B cell (primary cell): Measurements from ENCODE around the gene NAA10. TPM values are rescaled to one million over a fixed set of nuclear protein-coding genes. Genes with fewer than 3 reads are reported as not detected.

Experiments
- ATAC-seq: fragments of 200-7000 bp; cut with Tn5 transposase; one replicate; pipeline ENCODE4 v1.10.0; 2021; ENCODE audit warnings: low read depth, mild to moderate bottlenecking, moderate number of reproducible peaks, moderate library complexity
- CTCF ChIA-PET: fragments of 350-600 bp; sonication (Branson Sonifier 250); formaldehyde crosslinking; loops from one replicate; lab custom pipeline; 2021; ENCODE audit warnings: antibody characterized with exemption, inconsistent platforms; lab: Charles Lee
- POLR2A ChIA-PET: fragments of 350-600 bp; sonication (Branson Sonifier 250); formaldehyde crosslinking; loops from one replicate; lab custom pipeline; 2021; ENCODE audit warnings: antibody characterized with exemption; lab: Charles Lee
- DNase-seq: peaks from one replicate; pipeline ENCODE4 v3.0.0; 2013
- H2AFZ ChIP-seq: 2 replicates; pipeline ENCODE4 v1.6.1; 2012; ENCODE audit warnings: mild to moderate bottlenecking, low read depth, low read length; ENCODE audit not compliant: insufficient read depth, poor library complexity, severe bottlenecking
- H3K27ac ChIP-seq, 2 donors: 1 replicate in 1 of 2; 2 replicates in 1 of 2; pipeline ENCODE4 v1.5.1; 2012 to 2013; ENCODE audit warnings: low read length in 2 of 2, mild to moderate bottlenecking in 2 of 2, moderate library complexity in 1 of 2
- H3K27me3 ChIP-seq, 4 experiments: fragments of 200-600 bp in 1 of 4; sonication (generic) in 1 of 4; replicated peaks in 1 of 4; 1 replicate in 2 of 4; 2 replicates in 2 of 4; pipeline versions ENCODE4 v1.6.1 to v1.7.0; 2013 to 2016; ENCODE audit warnings: low read length in 3 of 4, mild to moderate bottlenecking in 2 of 4, mixed read lengths in 1 of 4, moderate library complexity in 1 of 4; ENCODE audit not compliant: insufficient read depth in 4 of 4, control insufficient read depth in 3 of 4; ENCODE audit errors: control extremely low read depth in 1 of 4
- H3K36me3 ChIP-seq, 2 experiments: replicated peaks in 1 of 2; 1 replicate in 1 of 2; 2 replicates in 1 of 2; pipeline versions ENCODE4 v1.6.1 to v1.7.1; 2013; ENCODE audit warnings: low read length in 1 of 2; ENCODE audit not compliant: insufficient read depth in 2 of 2, control insufficient read depth in 1 of 2; ENCODE audit errors: control extremely low read depth in 1 of 2, extremely low read depth in 1 of 2
- H3K4me1 ChIP-seq, 2 donors: fragments of 200-600 bp in 1 of 2; sonication (generic) in 1 of 2; 1 replicate in 1 of 2; 2 replicates in 1 of 2; pipeline versions ENCODE4 v1.5.1 to v1.6.1; 2013 to 2017; ENCODE audit warnings: low read length in 2 of 2; ENCODE audit not compliant: control insufficient read depth in 2 of 2, insufficient read depth in 2 of 2
- H3K4me2 ChIP-seq: replicated peaks from 2 replicates; pipeline ENCODE3; 2012; ENCODE audit warnings: mild to moderate bottlenecking, low read depth, low read length; ENCODE audit not compliant: poor library complexity, severe bottlenecking
- H3K4me3 ChIP-seq, 5 experiments: fragments of 200-600 bp in 1 of 5; sonication (generic) in 1 of 5; 1 replicate in 3 of 5; 2 replicates in 2 of 5; pipeline versions ENCODE4 v1.5.1 to v1.7.0; 2011 to 2016; ENCODE audit warnings: low read length in 4 of 5, mild to moderate bottlenecking in 4 of 5, low read depth in 2 of 5, control low read depth in 1 of 5, moderate library complexity in 1 of 5; ENCODE audit not compliant: insufficient read depth in 1 of 5; ENCODE audit errors: control extremely low read depth in 1 of 5, extremely low read depth in 1 of 5
- H3K79me2 ChIP-seq: fragments of 200-600 bp; sonication (generic); one replicate; pipeline ENCODE4 v1.6.0; 2016; ENCODE audit warnings: low read length; ENCODE audit not compliant: control insufficient read depth, insufficient read depth
- H3K9ac ChIP-seq: fragments of 200-600 bp; sonication (generic); 2 replicates; pipeline ENCODE4 v1.6.1; 2017; ENCODE audit warnings: mild to moderate bottlenecking, low read length, moderate library complexity
- H3K9me3 ChIP-seq, 3 donors: one replicate each; pipeline versions ENCODE4 v1.6.1 to v1.7.1; 2013; ENCODE audit warnings: low read length in 2 of 3; ENCODE audit not compliant: control insufficient read depth in 2 of 3, insufficient read depth in 1 of 3; ENCODE audit errors: control extremely low read depth in 1 of 3
- H4K20me1 ChIP-seq: 2 replicates; pipeline ENCODE4 v1.6.0; 2012; ENCODE audit warnings: mild to moderate bottlenecking, low read length; ENCODE audit not compliant: insufficient read depth, control insufficient read depth, poor library complexity, severe bottlenecking
- H3K27ac Mint-ChIP-seq: one replicate; pipeline ENCODE4 v1.8.0; 2021; ENCODE audit warnings: mixed read lengths
- H3K27me3 Mint-ChIP-seq: one replicate; pipeline ENCODE4 v1.8.0; 2021; ENCODE audit warnings: mixed read lengths
- H3K4me1 Mint-ChIP-seq: one replicate; pipeline ENCODE4 v1.8.0; 2021; ENCODE audit warnings: mixed read lengths
- H3K4me3 Mint-ChIP-seq: one replicate; pipeline ENCODE4 v1.8.0; 2021; ENCODE audit warnings: mixed read lengths
- H3K9me3 Mint-ChIP-seq: one replicate; pipeline ENCODE4 v1.8.0; 2022; ENCODE audit warnings: mixed read lengths; ENCODE audit not compliant: insufficient read depth
- EZH2 ChIP-seq: IDR thresholded peaks from 2 replicates; pipeline ENCODE4 v1.6.1; 2012; ENCODE audit warnings: borderline replicate concordance, low read depth, mild to moderate bottlenecking, moderate library complexity, low read length; ENCODE audit not compliant: insufficient read depth, poor library complexity, severe bottlenecking
- WGBS: methylation state at CpG from one replicate; pipeline ENCODE4 v1.1.5; 2013; ENCODE audit warnings: missing lambda C conversion rate; ENCODE audit not compliant: insufficient coverage; 5-methylcytosine and 5-hydroxymethylcytosine counted together
- intact Hi-C: fragments of 100-400 bp; cut with micrococcal nuclease; formaldehyde crosslinking; loops from one replicate; pipeline ENCODE4 v1.10.0; 2022
- polyA plus RNA-seq: library from polyadenylated mRNA; depleted of rRNA; stranded (reverse); fragments of >200 nt; gene quantifications from 2 replicates; pipeline ENCODE4 v1.2.3, GENCODE V29; 2012
- total RNA-seq, 2 donors: library from RNA; stranded (reverse); fragments of 120-200 nt in 1 of 2; gene quantifications; 1 replicate in 1 of 2; 2 replicates in 1 of 2; pipeline versions ENCODE4 v1.2.3 to v1.2.4, GENCODE V29; 2013 to 2022
- TF ChIP-seq, protein P1 (sequence below): fragments of 200-600 bp; IDR thresholded peaks from one replicate; pipeline ENCODE4 v1.8.0; 2022; ENCODE audit warnings: antibody characterized with exemption, mild to moderate bottlenecking

Gene NAA10
- total and polyA plus RNA-seq, 2 donors (not counting 1 experiment from before 2014, with no cell fraction given): 78.3 to 102 TPM

DNA sequence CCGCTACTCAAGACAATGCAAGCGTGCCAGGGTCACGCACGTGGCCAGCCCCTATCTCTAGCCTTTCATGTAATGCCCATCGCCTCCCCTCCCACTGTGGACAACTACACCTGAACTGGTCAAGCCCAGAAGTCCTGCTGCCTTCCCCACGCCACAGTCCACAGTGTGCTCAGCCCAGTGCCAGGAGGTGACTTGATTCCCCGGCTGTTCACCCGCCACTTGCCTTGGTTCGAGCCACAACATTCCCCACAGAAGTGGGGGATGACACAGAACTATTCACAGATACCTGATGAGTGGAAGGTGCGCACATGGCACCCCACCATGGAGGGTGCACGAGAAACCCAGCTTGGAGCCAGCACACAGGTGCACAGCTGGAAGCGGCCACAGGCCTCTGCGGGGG is 15.6 kb downstream of the NAA10 start:
- H3K9me3 Mint-ChIP-seq: no peaks in the 10 kb centered on the region
- no peak overlapping the region for H3K27ac ChIP-seq
- no peak for ATAC-seq
- 94% methylated on average over 3 of the region's 13 CpGs for WGBS
- no peaks in the 10 kb centered on the region for H3K27me3 Mint-ChIP-seq
- H3K4me1 ChIP-seq: peaks cover 13 to 27% of the 10 kb centered on the region in 2 donors
- H3K36me3 ChIP-seq: peaks cover 0 to 36% of the 10 kb centered on the region in 2 experiments
- H3K4me3 Mint-ChIP-seq: no peak overlapping the region
- DNase-seq: no peak
- POLR2A ChIA-PET: interaction anchor here (0.7 kb wide), 1 partner anchor 26 kb away, joined by 3 read pairs; no protein-coding TSS in a partner anchor
- H2AFZ ChIP-seq: no peak overlapping the region
- H3K4me2 ChIP-seq: no peak overlapping the region
- intact Hi-C loops: no loop called here
- H3K27ac Mint-ChIP-seq: no peak overlapping the region
- H3K79me2 ChIP-seq: peaks cover 44% of the 10 kb centered on the region
- peaks cover 20% of the 10 kb centered on the region for H3K4me1 Mint-ChIP-seq
- no peaks in the 10 kb centered on the region for H3K9me3 ChIP-seq
- TF ChIP-seq, protein P1, sequence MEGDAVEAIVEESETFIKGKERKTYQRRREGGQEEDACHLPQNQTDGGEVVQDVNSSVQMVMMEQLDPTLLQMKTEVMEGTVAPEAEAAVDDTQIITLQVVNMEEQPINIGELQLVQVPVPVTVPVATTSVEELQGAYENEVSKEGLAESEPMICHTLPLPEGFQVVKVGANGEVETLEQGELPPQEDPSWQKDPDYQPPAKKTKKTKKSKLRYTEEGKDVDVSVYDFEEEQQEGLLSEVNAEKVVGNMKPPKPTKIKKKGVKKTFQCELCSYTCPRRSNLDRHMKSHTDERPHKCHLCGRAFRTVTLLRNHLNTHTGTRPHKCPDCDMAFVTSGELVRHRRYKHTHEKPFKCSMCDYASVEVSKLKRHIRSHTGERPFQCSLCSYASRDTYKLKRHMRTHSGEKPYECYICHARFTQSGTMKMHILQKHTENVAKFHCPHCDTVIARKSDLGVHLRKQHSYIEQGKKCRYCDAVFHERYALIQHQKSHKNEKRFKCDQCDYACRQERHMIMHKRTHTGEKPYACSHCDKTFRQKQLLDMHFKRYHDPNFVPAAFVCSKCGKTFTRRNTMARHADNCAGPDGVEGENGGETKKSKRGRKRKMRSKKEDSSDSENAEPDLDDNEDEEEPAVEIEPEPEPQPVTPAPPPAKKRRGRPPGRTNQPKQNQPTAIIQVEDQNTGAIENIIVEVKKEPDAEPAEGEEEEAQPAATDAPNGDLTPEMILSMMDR: no peak
- TF ChIP-seq EZH2: no peak
- CTCF ChIA-PET: interaction anchor here (13.1 kb wide), 1 partner anchor 27 kb away, joined by 325 read pairs; the partner anchor contains the start of gene RENBP
- no peak overlapping the region for H3K9ac ChIP-seq
- no peaks in the 10 kb centered on the region for H3K27me3 ChIP-seq
- H3K4me3 ChIP-seq: no peak overlapping the region
- H4K20me1 ChIP-seq: peaks cover 52% of the 10 kb centered on the region

GRCh38 chrX:153917869-153918268 is 17.0 kb downstream of the NAA10 start:
- Histone ChIP-seq H3K27me3 (no peaks in the 10 kb centered on the region), H3K4me1 (peaks cover 0 to 13% of the 10 kb centered on the region in 2 donors), H3K27ac (no peak overlapping the region), H3K36me3 (peaks cover 0 to 46% of the 10 kb centered on the region in 2 experiments), H3K9me3 (no peaks in the 10 kb centered on the region), H3K9ac (no peak overlapping the region), H3K4me2 (no peak overlapping the region), H2AFZ (no peak overlapping the region), H3K79me2 (peaks cover 30% of the 10 kb centered on the region), H4K20me1 (peaks cover 59% of the 10 kb centered on the region), H3K4me3 (no peak overlapping the region)
- no CpG with 5 or more reads among the region's 6 CpGs for WGBS
- H3K9me3 Mint-ChIP-seq: no peaks in the 10 kb centered on the region
- ATAC-seq (no peak), DNase-seq (no peak)
- TF ChIP-seq EZH2: no peak
- TF ChIP-seq, protein P1: no peak
- no peaks in the 10 kb centered on the region for H3K27me3 Mint-ChIP-seq
- peaks cover 8% of the 10 kb centered on the region for H3K4me1 Mint-ChIP-seq
- intact Hi-C loops: no loop called here
- ChIA-PET POLR2A (interaction anchor here (1.6 kb wide), 1 partner anchor 9 kb away, joined by 3 read pairs; the partner anchor contains the start of gene ARHGAP4), CTCF (interaction anchor here (1.2 kb wide), 1 partner anchor 31 kb away, joined by 3 read pairs; no protein-coding TSS in a partner anchor)
- no peak overlapping the region for H3K4me3 Mint-ChIP-seq
- H3K27ac Mint-ChIP-seq: no peak overlapping the region
